ENCODE data around the gene TCF7L1. TPM values are rescaled to one million over a fixed set of nuclear protein-coding genes. Genes with fewer than 3 reads are reported as not detected.
"Not testable (repeated sequence)": the region's sequence is repeated elsewhere in the genome, so short reads cannot be mapped to it uniquely, and the experiment has no call there.

TCF7L1 gene
- total RNA-seq, 4 donors from 2014 or later = 1.1 to 3.9 (median 2.8) TPM

DNA sequence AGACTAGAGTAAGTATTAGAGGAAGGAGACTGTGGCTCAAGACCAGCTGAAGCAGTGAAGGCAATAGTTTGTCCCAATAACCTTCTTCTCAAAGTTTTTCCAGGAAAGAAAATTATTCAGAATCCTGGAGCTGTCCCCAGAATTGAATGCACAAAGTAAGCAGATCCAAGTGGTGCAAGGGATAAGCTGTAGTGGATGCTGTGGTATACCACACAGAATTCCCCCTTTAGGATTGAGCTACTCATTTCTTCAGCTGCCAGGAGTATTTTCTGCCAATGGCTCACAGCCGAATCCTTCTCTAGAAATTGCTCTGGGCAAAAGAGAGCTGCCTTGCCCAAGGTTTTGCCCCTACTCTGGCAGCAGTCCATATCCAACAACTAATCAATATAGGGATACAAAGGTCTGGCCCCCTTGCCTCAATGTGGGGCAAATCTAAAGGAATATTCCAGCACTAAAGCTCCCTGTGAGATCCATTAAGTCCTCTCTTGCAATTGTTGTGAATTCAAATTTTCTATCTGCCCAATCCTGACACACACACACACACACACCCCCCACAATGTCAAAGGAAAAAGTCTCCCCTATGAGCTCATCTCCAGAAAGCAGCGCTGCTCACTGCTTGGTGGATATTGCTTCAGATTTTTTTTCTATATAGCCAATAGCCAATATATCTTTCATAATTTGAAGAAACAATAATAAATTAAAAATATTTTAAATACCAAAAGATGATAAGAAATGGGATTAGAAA, 18.4 kb upstream of the TCF7L1 start:
- ATAC-seq (no peak), DNase-seq (no peak)
- in situ Hi-C loops (cut with MboI; ENCODE audit: low sequenced_read_pairs in 4 of 4) = no loop called here

DNA sequence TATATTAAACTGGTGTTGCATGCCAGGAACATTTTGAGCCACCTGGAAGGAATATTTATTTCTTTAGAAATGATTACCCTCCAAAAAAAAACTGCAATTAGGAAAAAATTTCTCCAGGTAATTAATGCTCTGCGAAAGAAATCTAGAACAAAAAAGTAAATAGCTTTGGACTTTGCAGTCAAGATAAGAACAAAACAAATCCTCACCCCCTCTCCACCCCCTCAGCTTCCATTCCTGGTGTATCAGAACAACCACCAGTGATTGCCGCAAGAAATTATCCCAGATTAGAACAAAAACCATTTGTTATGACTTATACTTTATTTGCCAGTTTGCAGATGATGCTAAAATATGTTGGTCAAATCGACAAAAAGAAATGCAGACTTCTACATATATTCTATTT, 17.0 kb upstream of the TCF7L1 start:
- ATAC-seq (no peak), DNase-seq (no peak)
- no peaks in the 10 kb centered on the region for H3K27me3 ChIP-seq
- H3K4me3 ChIP-seq = no peak overlapping the region
- H3K9me3 ChIP-seq = no peaks in the 10 kb centered on the region
- intact Hi-C loops (cut with DNase I; ENCODE audit: low total_unique reads) (no loop called here), in situ Hi-C loops (cut with MboI; ENCODE audit: low sequenced_read_pairs in 4 of 4) (no loop called here)
- H3K36me3 ChIP-seq = no peaks in the 10 kb centered on the region
- H3K27ac ChIP-seq = no peak overlapping the region
- TF ChIP-seq, protein P1, sequence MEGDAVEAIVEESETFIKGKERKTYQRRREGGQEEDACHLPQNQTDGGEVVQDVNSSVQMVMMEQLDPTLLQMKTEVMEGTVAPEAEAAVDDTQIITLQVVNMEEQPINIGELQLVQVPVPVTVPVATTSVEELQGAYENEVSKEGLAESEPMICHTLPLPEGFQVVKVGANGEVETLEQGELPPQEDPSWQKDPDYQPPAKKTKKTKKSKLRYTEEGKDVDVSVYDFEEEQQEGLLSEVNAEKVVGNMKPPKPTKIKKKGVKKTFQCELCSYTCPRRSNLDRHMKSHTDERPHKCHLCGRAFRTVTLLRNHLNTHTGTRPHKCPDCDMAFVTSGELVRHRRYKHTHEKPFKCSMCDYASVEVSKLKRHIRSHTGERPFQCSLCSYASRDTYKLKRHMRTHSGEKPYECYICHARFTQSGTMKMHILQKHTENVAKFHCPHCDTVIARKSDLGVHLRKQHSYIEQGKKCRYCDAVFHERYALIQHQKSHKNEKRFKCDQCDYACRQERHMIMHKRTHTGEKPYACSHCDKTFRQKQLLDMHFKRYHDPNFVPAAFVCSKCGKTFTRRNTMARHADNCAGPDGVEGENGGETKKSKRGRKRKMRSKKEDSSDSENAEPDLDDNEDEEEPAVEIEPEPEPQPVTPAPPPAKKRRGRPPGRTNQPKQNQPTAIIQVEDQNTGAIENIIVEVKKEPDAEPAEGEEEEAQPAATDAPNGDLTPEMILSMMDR (IDR thresholded peaks at IDR 0.05 in 4 of 5, conservative IDR thresholded peaks at IDR 0.05 in 1 of 5) = no peak
- TF ChIP-seq POLR2A (IDR thresholded peaks at IDR 0.05) = no peak
- H3K4me1 ChIP-seq = no peaks in the 10 kb centered on the region

More for the DNA sequence above, 18.4 kb upstream of the TCF7L1 start:
- intact Hi-C loops (cut with DNase I; ENCODE audit: low total_unique reads) = no loop called here
- H3K4me3 ChIP-seq = no peak overlapping the region
- H3K9me3 ChIP-seq = no peaks in the 10 kb centered on the region
- no peaks in the 10 kb centered on the region for H3K4me1 ChIP-seq
- H3K27me3 ChIP-seq = no peaks in the 10 kb centered on the region
- TF ChIP-seq, protein P1 (IDR thresholded peaks at IDR 0.05 in 4 of 5, conservative IDR thresholded peaks at IDR 0.05 in 1 of 5) = no peak
- TF ChIP-seq POLR2A (IDR thresholded peaks at IDR 0.05) = no peak
- H3K27ac ChIP-seq = no peak overlapping the region
- no peaks in the 10 kb centered on the region for H3K36me3 ChIP-seq

DNA sequence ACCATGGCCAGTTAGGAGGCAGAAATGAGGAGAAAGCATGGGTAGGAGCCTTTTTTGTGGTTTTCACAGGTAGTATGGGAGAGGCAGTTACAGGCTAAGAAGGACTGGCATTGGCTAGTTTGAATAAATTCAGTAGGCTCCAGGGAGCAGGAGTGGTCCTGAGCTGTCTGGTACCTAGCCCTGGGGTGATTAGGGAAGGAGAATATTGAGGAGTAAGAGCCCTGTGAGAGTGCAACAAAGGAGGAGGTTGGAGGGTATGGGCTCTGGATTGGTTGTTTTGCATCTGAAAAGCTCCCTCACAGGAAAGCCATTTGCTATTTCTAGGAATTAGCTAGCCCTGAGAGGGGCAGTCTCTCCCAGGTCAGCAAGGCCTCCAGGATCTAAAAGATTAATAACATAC, 13.3 kb upstream of the TCF7L1 start:
- in situ Hi-C loops (cut with MboI; ENCODE audit: low sequenced_read_pairs in 4 of 4) (loop anchor here in 2 of 4 donors (10.0 kb wide), 2 partner anchors 155 to 165 kb away; no protein-coding TSS in a partner anchor), intact Hi-C loops (cut with DNase I; ENCODE audit: low total_unique reads) (no loop called here)
- no peaks in the 10 kb centered on the region for H3K27me3 ChIP-seq
- TF ChIP-seq, protein P1 (IDR thresholded peaks at IDR 0.05 in 4 of 5, conservative IDR thresholded peaks at IDR 0.05 in 1 of 5) = no peak
- no peaks in the 10 kb centered on the region for H3K9me3 ChIP-seq
- H3K4me1 ChIP-seq = no peaks in the 10 kb centered on the region
- no peak overlapping the region for H3K27ac ChIP-seq
- H3K36me3 ChIP-seq = no peaks in the 10 kb centered on the region
- DNase-seq = no peak
- no peak for ATAC-seq
- H3K4me3 ChIP-seq = no peak overlapping the region

DNA sequence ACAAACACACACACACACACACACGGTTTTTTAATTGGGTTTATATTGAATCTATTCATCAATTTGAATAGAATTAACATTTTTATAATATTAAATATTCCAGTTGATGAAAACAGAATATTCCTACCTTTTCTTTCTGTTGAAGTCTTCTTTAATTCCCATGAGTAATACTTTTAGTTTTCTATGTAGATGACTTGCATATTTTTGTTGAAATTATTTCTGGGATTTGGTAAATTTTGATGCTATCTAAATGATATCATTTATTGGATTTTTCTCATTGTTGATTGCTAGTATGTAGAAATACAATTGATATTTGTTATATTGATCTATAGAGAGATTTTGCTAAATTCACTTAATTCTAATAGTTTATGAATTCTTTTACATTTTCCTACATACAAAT, 12.8 kb upstream of the TCF7L1 start:
- ATAC-seq (no peak), DNase-seq (no peak)
- Histone ChIP-seq H3K4me1 (no peaks in the 10 kb centered on the region), H3K9me3 (no peaks in the 10 kb centered on the region), H3K4me3 (no peak overlapping the region), H3K36me3 (no peaks in the 10 kb centered on the region), H3K27me3 (no peaks in the 10 kb centered on the region), H3K27ac (no peak overlapping the region)
- in situ Hi-C loops (cut with MboI; ENCODE audit: low sequenced_read_pairs in 4 of 4) = loop anchor here in 2 of 4 donors (10.0 kb wide), 2 partner anchors 154 to 164 kb away; no protein-coding TSS in a partner anchor
- intact Hi-C loops (cut with DNase I; ENCODE audit: low total_unique reads) = no loop called here
- TF ChIP-seq POLR2A (IDR thresholded peaks at IDR 0.05) = no peak
- TF ChIP-seq, protein P1 (IDR thresholded peaks at IDR 0.05 in 4 of 5, conservative IDR thresholded peaks at IDR 0.05 in 1 of 5) = no peak

DNA sequence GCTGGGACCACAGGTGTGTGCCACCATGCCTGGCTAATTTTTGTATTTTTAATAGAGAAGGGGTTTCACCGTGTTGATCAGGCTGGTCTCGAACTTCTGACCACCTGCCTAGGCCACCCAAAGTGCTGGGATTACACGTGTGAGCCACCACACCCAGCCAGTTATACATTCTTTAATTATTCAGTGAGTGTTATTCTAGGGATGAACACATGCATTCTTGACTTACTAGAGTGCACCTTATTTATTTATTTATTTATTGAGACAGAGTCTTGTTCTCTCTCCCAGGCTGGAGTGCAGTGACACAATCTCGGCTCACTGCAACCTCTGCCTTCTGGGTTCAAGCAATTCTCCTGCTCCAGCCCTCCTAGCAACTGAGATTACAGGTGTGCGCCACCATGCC, 6.7 kb upstream of the TCF7L1 start:
- intact Hi-C loops (cut with DNase I; ENCODE audit: low total_unique reads); H3K4me3 ChIP-seq: not testable (repeated sequence)

More for the DNA sequence above, 6.7 kb upstream of the TCF7L1 start:
- not testable (repeated sequence) for H3K27ac ChIP-seq, H3K27me3 ChIP-seq, H3K4me1 ChIP-seq, H3K36me3 ChIP-seq, H3K9me3 ChIP-seq, DNase-seq, ATAC-seq
- in situ Hi-C loops (cut with MboI; ENCODE audit: low sequenced_read_pairs in 4 of 4) = loop anchor here in 3 of 4 donors (5.0 to 10.0 kb wide), 3 partner anchors 148 to 166 kb away; no protein-coding TSS in a partner anchor
